Stomach (tissue), 9 donors: Measurements from ENCODE around the gene WDR7. TPM values are rescaled to one million over a fixed set of nuclear protein-coding genes. Genes with fewer than 3 reads are reported as not detected.

Source experiments
- DNase-seq, 2 donors: peaks; one replicate each; pipeline versions ENCODE4 v3.0.0 to v3.0.0-alpha.2; 2013 to 2019
- H3K27ac ChIP-seq, 5 donors: fragments of 200-600 bp in 4 of 5; sonication (generic) in 4 of 5; one replicate each; pipeline ENCODE4 v1.5.1; 2013 to 2019; ENCODE audit warnings: mild to moderate bottlenecking in 1 of 5, moderate library complexity in 1 of 5
- H3K27me3 ChIP-seq, 3 donors: fragments of 200-600 bp; sonication (generic); one replicate each; pipeline ENCODE4 v1.5.1; 2017 to 2019; ENCODE audit warnings: mixed run types in 1 of 3
- H3K36me3 ChIP-seq, 4 donors: fragments of 200-600 bp; sonication (generic); 1 replicate in 3 of 4; 2 replicates in 1 of 4; pipeline ENCODE4 v1.5.1; 2016 to 2019
- H3K4me1 ChIP-seq, 4 donors: fragments of 200-600 bp; sonication (generic); one replicate each; pipeline ENCODE4 v1.5.1; 2016 to 2019
- H3K4me3 ChIP-seq, 4 donors: fragments of 200-600 bp; sonication (generic) in 3 of 4; one replicate each; pipeline ENCODE4 v1.5.1; 2016 to 2019; ENCODE audit warnings: mild to moderate bottlenecking in 1 of 4
- H3K9me3 ChIP-seq, 4 donors: fragments of 200-600 bp; sonication (generic); one replicate each; pipeline ENCODE4 v1.5.1; 2016 to 2019
- CTCF ChIP-seq, 7 experiments: fragments of 450-650 bp in 4 of 7; fragments of 200-600 bp in 3 of 7; sonication (generic) in 3 of 7; IDR thresholded peaks; one replicate each; pipeline ENCODE4 v1.5.1; 2016 to 2019; ENCODE audit warnings: antibody characterized with exemption in 7 of 7, control low read depth in 2 of 7, mild to moderate bottlenecking in 1 of 7
- EP300 ChIP-seq: sonication (generic); formaldehyde crosslinking; IDR thresholded peaks from one replicate; pipeline ENCODE4 v1.6.1; 2017; ENCODE audit warnings: antibody characterized with exemption
- POLR2A ChIP-seq, 4 donors: fragments of 450-650 bp; IDR thresholded peaks; one replicate each; pipeline ENCODE4 v1.6.1; 2016; ENCODE audit warnings: antibody characterized with exemption in 4 of 4, control low read depth in 2 of 4, mild to moderate bottlenecking in 1 of 4, moderate library complexity in 1 of 4
- POLR2AphosphoS5 ChIP-seq, 3 donors: sonication (generic); formaldehyde crosslinking; IDR thresholded peaks; one replicate each; pipeline ENCODE4 v1.6.1; 2016; ENCODE audit warnings: antibody characterized with exemption in 3 of 3
- WGBS, 5 donors: extraction: QIAGEN DNeasy Blood & Tissue Kit in 3 of 5; methylation state at CpG; one replicate each; pipeline versions ENCODE4 v1.1.5 to v1.1.7; 2013 to 2018; 5-methylcytosine and 5-hydroxymethylcytosine counted together
- intact Hi-C: fragments of 100-400 bp; cut with DNase I; formaldehyde crosslinking; loops from one replicate; pipeline ENCODE4 v1.15.1; 2023; ENCODE audit warnings: low total_unique reads
- polyA plus RNA-seq, 3 donors: library from polyadenylated mRNA; stranded (reverse); fragments of 200-250 nt; gene quantifications; one replicate each; pipeline ENCODE4 v1.2.3, GENCODE V29; 2013
- total RNA-seq, 5 donors: library from RNA; depleted of rRNA; stranded (reverse); fragments of >200 nt; gene quantifications; one replicate each; pipeline versions ENCODE4 v1.1.0 to v1.2.3, GENCODE V29; 2014 to 2016
- donor health status: healthy with polysubstance abuse.
- donor health status: Bipolar disorder and iron deficiency.
- donor health status: healthy.

Gene WDR7
- total and polyA plus RNA-seq, 8 donors, result 1.7 to 250 (median 47.2) TPM

GRCh38 chr18:56952026-56952425 lies 300.9 kb downstream of the WDR7 start:
- Histone ChIP-seq H3K9me3 (no peaks in the 10 kb centered on the region), H3K27me3 (no peaks in the 10 kb centered on the region), H3K4me3 (no peak overlapping the region), H3K36me3 (peaks cover 0 to 7% (median 2%) of the 10 kb centered on the region in 4 donors), H3K4me1 (peaks cover 0 to 3% (median 0%) of the 10 kb centered on the region in 4 donors), H3K27ac (no peak overlapping the region)
- no peak for DNase-seq
- intact Hi-C loops, result no loop called here
- TF ChIP-seq EP300, result no peak
- TF ChIP-seq POLR2A (IDR thresholded peaks at IDR 0.05), result no peak
- TF ChIP-seq POLR2AphosphoS5 (IDR thresholded peaks at IDR 0.05), result no peak
- TF ChIP-seq CTCF (IDR thresholded peaks at IDR 0.05), result no peak
- 79 to 93% (median 88%) methylated on average over 6 of the region's 6 CpGs for WGBS, 5 donors

GRCh38 chr18:56953428-56954198 lies 302.5 kb downstream of the WDR7 start:
- intact Hi-C loops, result no loop called here

DNA sequence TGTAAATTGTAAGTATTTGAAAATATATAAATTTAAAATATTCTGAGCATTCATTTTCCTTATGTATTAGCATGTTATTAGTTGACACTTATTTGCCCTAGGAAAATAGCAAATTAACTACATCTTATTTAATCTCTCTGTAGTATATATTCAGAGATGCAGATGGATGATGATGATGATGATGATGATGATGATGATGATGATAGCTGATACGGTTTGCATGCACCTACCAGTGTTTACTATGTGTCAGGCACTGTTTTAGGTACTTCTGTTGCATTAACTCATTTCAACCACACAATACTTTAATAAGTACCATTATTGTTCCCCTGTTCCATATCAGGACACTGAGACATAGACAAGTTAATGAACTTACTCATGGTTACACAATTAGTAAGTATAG lies 304.3 kb downstream of the WDR7 start:
- WGBS, 5 donors, result 86 to 94% (median 92%) methylated on average over 1 of the region's 1 CpG

More at GRCh38 chr18:56953428-56954198, 302.5 kb downstream of the WDR7 start:
- no peaks in the 10 kb centered on the region for H3K27me3 ChIP-seq
- peaks cover 0 to 3% (median 0%) of the 10 kb centered on the region in 4 donors for H3K4me1 ChIP-seq
- no peaks in the 10 kb centered on the region for H3K36me3 ChIP-seq
- 89 to 99% (median 94%) methylated on average over 3 of the region's 3 CpGs for WGBS, 5 donors
- no peak for DNase-seq
- no peak overlapping the region for H3K27ac ChIP-seq
- TF ChIP-seq EP300 (no peak), CTCF (IDR thresholded peaks at IDR 0.05) (no peak), POLR2AphosphoS5 (IDR thresholded peaks at IDR 0.05) (no peak), POLR2A (IDR thresholded peaks at IDR 0.05) (no peak)
- no peaks in the 10 kb centered on the region for H3K9me3 ChIP-seq
- no peak overlapping the region for H3K4me3 ChIP-seq

GRCh38 chr18:56959120-56959519 lies 308.0 kb downstream of the WDR7 start:
- Histone ChIP-seq H3K36me3 (peaks cover 0 to 15% (median 9%) of the 10 kb centered on the region in 4 donors), H3K27me3 (no peaks in the 10 kb centered on the region), H3K4me3 (no peak overlapping the region), H3K4me1 (no peaks in the 10 kb centered on the region), H3K9me3 (no peaks in the 10 kb centered on the region), H3K27ac (no peak overlapping the region)
- WGBS, 5 donors, result 92 to 100% (median 96%) methylated on average over 3 of the region's 3 CpGs
- intact Hi-C loops, result no loop called here
- no peak for DNase-seq
- no peak for TF ChIP-seq POLR2AphosphoS5 (IDR thresholded peaks at IDR 0.05)
- TF ChIP-seq POLR2A (IDR thresholded peaks at IDR 0.05), result no peak
- TF ChIP-seq EP300, result no peak
- TF ChIP-seq CTCF (IDR thresholded peaks at IDR 0.05), result no peak

More for the DNA sequence above, 304.3 kb downstream of the WDR7 start:
- no peak for DNase-seq
- TF ChIP-seq POLR2AphosphoS5 (IDR thresholded peaks at IDR 0.05), result no peak
- no peak for TF ChIP-seq EP300
- TF ChIP-seq POLR2A (IDR thresholded peaks at IDR 0.05), result no peak
- TF ChIP-seq CTCF (IDR thresholded peaks at IDR 0.05), result no peak
- H3K4me3 ChIP-seq, result no peak overlapping the region
- intact Hi-C loops, result no loop called here
- H3K9me3 ChIP-seq, result no peaks in the 10 kb centered on the region
- H3K27ac ChIP-seq, result no peak overlapping the region
- no peaks in the 10 kb centered on the region for H3K27me3 ChIP-seq
- H3K4me1 ChIP-seq, result no peaks in the 10 kb centered on the region
- H3K36me3 ChIP-seq, result peaks cover 0 to 8% (median 0%) of the 10 kb centered on the region in 4 donors
